Osteocyte (in vitro differentiated cells): ENCODE data around the gene CCR8. TPM values are rescaled to one million over a fixed set of nuclear protein-coding genes. Genes with fewer than 3 reads are reported as not detected.

Experiments
- DNase-seq: peaks from one replicate; pipeline ENCODE4 v3.0.0; 2021; ENCODE audit warnings: mixed read lengths; ENCODE audit not compliant: unreplicated experiment; ENCODE audit errors: extremely low spot score
- H3K27ac Mint-ChIP-seq: one replicate; pipeline ENCODE4 v1.8.0; 2021; ENCODE audit warnings: mild to moderate bottlenecking, mixed read lengths; ENCODE audit not compliant: unreplicated experiment
- H3K27me3 Mint-ChIP-seq: one replicate; pipeline ENCODE4 v1.8.0; 2021; ENCODE audit warnings: mixed read lengths; ENCODE audit not compliant: unreplicated experiment
- H3K36me3 Mint-ChIP-seq: one replicate; pipeline ENCODE4 v1.8.0; 2021; ENCODE audit warnings: mixed read lengths; ENCODE audit not compliant: unreplicated experiment
- H3K4me1 Mint-ChIP-seq: one replicate; pipeline ENCODE4 v1.8.0; 2021; ENCODE audit warnings: mixed read lengths; ENCODE audit not compliant: unreplicated experiment
- H3K4me3 Mint-ChIP-seq: one replicate; pipeline ENCODE4 v1.8.0; 2021; ENCODE audit warnings: mild to moderate bottlenecking, moderate library complexity, mixed read lengths; ENCODE audit not compliant: unreplicated experiment
- H3K9me3 Mint-ChIP-seq: one replicate; pipeline ENCODE4 v1.8.0; 2021; ENCODE audit warnings: mixed read lengths; ENCODE audit not compliant: unreplicated experiment
- CTCF ChIP-seq: fragments of 200-600 bp; sonication (generic); IDR thresholded peaks from 2 replicates; pipeline ENCODE4 v1.5.0; 2021; ENCODE audit warnings: antibody characterized with exemption, mild to moderate bottlenecking, moderate library complexity
- total RNA-seq: library from RNA; stranded (reverse); gene quantifications from 2 replicates; pipeline ENCODE4 v1.2.1, GENCODE V29; 2021

Gene CCR8
- total RNA-seq, 1 donor from 2014 or later, result not detected

DNA sequence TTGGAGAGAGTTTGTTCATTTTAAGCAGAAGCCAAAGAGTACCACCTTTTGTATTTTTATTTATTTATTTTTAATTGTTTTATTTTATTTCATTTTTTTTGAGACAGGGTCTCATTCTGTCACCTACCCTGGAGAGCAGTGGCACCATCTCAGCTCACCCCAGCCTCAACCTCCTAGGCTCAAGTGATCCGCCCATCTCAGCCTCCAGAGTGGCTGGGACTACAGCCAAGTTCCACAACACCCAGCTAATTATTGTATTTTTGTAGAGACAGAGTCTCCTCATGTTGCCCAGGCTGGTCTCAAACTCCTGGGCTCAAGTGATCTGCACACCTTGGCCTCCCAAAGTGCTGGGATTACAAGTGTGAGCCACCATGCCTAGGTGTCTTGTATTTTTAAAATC lies 9.6 kb downstream of the CCR8 start:
- no peak overlapping the region for H3K4me3 Mint-ChIP-seq
- TF ChIP-seq CTCF, result no peak
- no peak for DNase-seq
- H3K4me1 Mint-ChIP-seq, result no peaks in the 10 kb centered on the region
- no peaks in the 10 kb centered on the region for H3K36me3 Mint-ChIP-seq
- H3K27me3 Mint-ChIP-seq, result peaks cover 12% of the 10 kb centered on the region
- H3K9me3 Mint-ChIP-seq, result no peaks in the 10 kb centered on the region
- H3K27ac Mint-ChIP-seq, result no peak overlapping the region

DNA sequence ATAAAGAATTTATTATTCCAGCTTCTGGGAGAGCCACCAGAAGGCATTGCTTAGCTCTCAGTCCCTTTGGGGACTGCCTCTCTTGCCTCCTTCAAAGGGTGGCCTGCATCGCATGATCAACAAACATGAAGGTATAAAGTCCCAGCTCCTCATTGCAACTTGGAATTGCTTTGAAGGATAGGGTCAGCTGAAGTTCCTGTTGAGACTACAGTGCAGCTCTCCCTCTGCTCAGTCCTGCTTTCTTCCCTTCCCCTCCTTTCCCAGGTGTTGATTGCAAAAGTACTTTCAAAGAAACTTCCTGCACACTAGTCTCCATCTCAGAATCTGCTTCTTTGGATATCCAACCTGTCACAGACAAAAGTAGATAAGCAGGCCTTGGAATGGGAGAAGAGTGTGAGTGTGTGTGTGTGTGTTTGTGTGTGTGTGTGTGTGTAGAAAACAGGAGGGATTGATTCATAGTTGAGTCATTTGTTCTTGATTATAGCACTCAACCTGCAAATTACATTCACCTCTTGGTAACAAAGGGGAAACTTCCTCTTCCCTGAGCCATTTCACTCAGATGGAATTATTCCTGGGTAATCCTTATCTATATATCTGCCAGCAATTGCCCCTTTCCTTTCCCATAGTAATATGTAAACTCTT lies 13.7 kb downstream of the CCR8 start:
- DNase-seq, result no peak
- no peaks in the 10 kb centered on the region for H3K9me3 Mint-ChIP-seq
- H3K4me1 Mint-ChIP-seq, result no peaks in the 10 kb centered on the region
- no peak overlapping the region for H3K27ac Mint-ChIP-seq
- no peak for TF ChIP-seq CTCF
- H3K27me3 Mint-ChIP-seq, result peaks cover 3% of the 10 kb centered on the region
- no peaks in the 10 kb centered on the region for H3K36me3 Mint-ChIP-seq
- no peak overlapping the region for H3K4me3 Mint-ChIP-seq

DNA sequence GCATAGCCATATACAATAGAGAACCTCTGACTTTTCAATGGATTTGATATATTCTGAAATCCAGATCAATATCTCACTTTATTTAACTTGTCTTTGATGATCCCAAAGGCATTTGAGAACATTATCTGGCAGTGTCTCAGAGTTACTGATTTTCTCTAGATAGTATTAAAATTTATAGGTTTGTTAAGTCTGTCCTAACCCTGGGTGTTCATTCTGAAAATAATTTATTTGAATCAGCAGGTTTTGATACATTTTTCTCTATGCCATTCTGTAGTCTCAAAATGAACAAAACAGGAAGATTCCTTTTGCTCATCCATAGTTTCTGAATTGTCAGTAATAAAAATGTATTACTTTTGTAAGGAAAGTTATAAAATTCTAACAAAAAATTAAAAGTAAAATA lies 14.3 kb downstream of the CCR8 start:
- Mint-ChIP-seq H3K4me3 (no peak overlapping the region), H3K27me3 (peaks cover 3% of the 10 kb centered on the region)
- no peak for DNase-seq

GRCh38 chr3:39344746-39345344 lies 15.3 kb downstream of the CCR8 start:
- no peak overlapping the region for H3K27ac Mint-ChIP-seq
- H3K4me1 Mint-ChIP-seq, result no peaks in the 10 kb centered on the region
- TF ChIP-seq CTCF, result no peak
- DNase-seq, result no peak
- no peaks in the 10 kb centered on the region for H3K9me3 Mint-ChIP-seq
- H3K4me3 Mint-ChIP-seq, result no peak overlapping the region
- H3K27me3 Mint-ChIP-seq, result peaks cover 3% of the 10 kb centered on the region
- no peaks in the 10 kb centered on the region for H3K36me3 Mint-ChIP-seq

More for the DNA sequence above, 14.3 kb downstream of the CCR8 start:
- Mint-ChIP-seq H3K4me1 (no peaks in the 10 kb centered on the region), H3K27ac (no peak overlapping the region), H3K36me3 (no peaks in the 10 kb centered on the region), H3K9me3 (no peaks in the 10 kb centered on the region)
- TF ChIP-seq CTCF, result no peak

GRCh38 chr3:39346785-39347585 lies 17.5 kb downstream of the CCR8 start:
- no peaks in the 10 kb centered on the region for H3K27me3 Mint-ChIP-seq
- no peaks in the 10 kb centered on the region for H3K36me3 Mint-ChIP-seq
- H3K4me1 Mint-ChIP-seq, result no peaks in the 10 kb centered on the region
- no peak overlapping the region for H3K4me3 Mint-ChIP-seq
- H3K27ac Mint-ChIP-seq, result no peak overlapping the region
- H3K9me3 Mint-ChIP-seq, result no peaks in the 10 kb centered on the region
- no peak for TF ChIP-seq CTCF
- DNase-seq, result no peak
